Liver (tissue), 9 donors: ENCODE data around the gene PCDHGA5. TPM values are rescaled to one million over a fixed set of nuclear protein-coding genes. Genes with fewer than 3 reads are reported as not detected.
A peak's percentile ranks its signal among the peaks of the same experiment; 100 is the strongest.
"Not testable (repeated sequence)": the region's sequence is repeated elsewhere in the genome, so short reads cannot be mapped to it uniquely, and the experiment has no call there.

Source experiments
- DNase-seq: peaks from one replicate; pipeline ENCODE4 v3.0.0-alpha.2; 2017; ENCODE audit warnings: low spot score
- H3K27ac ChIP-seq, 2 donors: one replicate each; pipeline ENCODE4 v1.7.0; 2013; ENCODE audit warnings: inconsistent platforms in 2 of 2, low read length in 2 of 2, control low read depth in 1 of 2, low read depth in 1 of 2, mild to moderate bottlenecking in 1 of 2
- H3K27me3 ChIP-seq, 4 donors: one replicate each; pipeline versions ENCODE4 v1.6.1 to v1.7.0; 2013; ENCODE audit warnings: low read length in 3 of 4, inconsistent platforms in 1 of 4, mild to moderate bottlenecking in 1 of 4, moderate library complexity in 1 of 4; ENCODE audit not compliant: control insufficient read depth in 4 of 4, insufficient read depth in 4 of 4
- H3K36me3 ChIP-seq, 4 donors: one replicate each; pipeline versions ENCODE4 v1.6.1 to v1.7.0; 2013; ENCODE audit warnings: low read length in 3 of 4, mild to moderate bottlenecking in 3 of 4, low read depth in 1 of 4, moderate library complexity in 1 of 4; ENCODE audit not compliant: control insufficient read depth in 4 of 4, insufficient read depth in 3 of 4
- H3K4me1 ChIP-seq, 4 donors: one replicate each; pipeline versions ENCODE4 v1.6.1 to v1.7.0; 2013; ENCODE audit warnings: low read length in 3 of 4, mild to moderate bottlenecking in 3 of 4, moderate library complexity in 1 of 4; ENCODE audit not compliant: control insufficient read depth in 4 of 4, insufficient read depth in 4 of 4
- H3K4me3 ChIP-seq, 3 donors: one replicate each; pipeline versions ENCODE4 v1.6.1 to v1.7.0; 2013; ENCODE audit warnings: low read length in 3 of 3, control low read depth in 1 of 3, low read depth in 1 of 3, mild to moderate bottlenecking in 1 of 3
- H3K9ac ChIP-seq, 2 donors: one replicate each; pipeline ENCODE4 v1.7.0; 2013; ENCODE audit warnings: low read length in 2 of 2, mild to moderate bottlenecking in 2 of 2, moderate library complexity in 2 of 2, control low read depth in 1 of 2, low read depth in 1 of 2
- H3K9me3 ChIP-seq, 4 donors: one replicate each; pipeline versions ENCODE4 v1.6.1 to v1.7.0; 2013; ENCODE audit warnings: low read length in 3 of 4; ENCODE audit not compliant: control insufficient read depth in 4 of 4
- CTCF ChIP-seq: fragments of 150-350 bp; IDR thresholded peaks from 2 replicates; pipeline ENCODE4 v1.5.1; 2017; ENCODE audit warnings: improper control_type of control experiment, low read depth, low read length; ENCODE audit not compliant: missing input control
- EGR1 ChIP-seq, 2 donors: IDR thresholded peaks; 2 replicates each; pipeline ENCODE4 v1.6.1; 2016 to 2018; ENCODE audit warnings: antibody characterized with exemption in 2 of 2, low read depth in 2 of 2
- FOXA1 ChIP-seq: IDR thresholded peaks from 2 replicates; pipeline ENCODE4 v1.6.1; 2016; ENCODE audit warnings: antibody characterized with exemption
- FOXA2 ChIP-seq: IDR thresholded peaks from 2 replicates; pipeline ENCODE4 v1.6.1; 2016; ENCODE audit warnings: antibody characterized with exemption
- GABPA ChIP-seq, 2 donors: IDR thresholded peaks in 1 of 2; conservative IDR thresholded peaks in 1 of 2; 2 replicates each; pipeline ENCODE4 v1.6.1; 2016; ENCODE audit warnings: antibody characterized with exemption in 2 of 2, mild to moderate bottlenecking in 1 of 2, moderate library complexity in 1 of 2
- HNF4G ChIP-seq: IDR thresholded peaks from 2 replicates; pipeline ENCODE4 v1.6.1; 2016; ENCODE audit warnings: antibody characterized with exemption
- JUND ChIP-seq, 2 donors: IDR thresholded peaks; 2 replicates each; pipeline ENCODE4 v1.6.1; 2016; ENCODE audit warnings: antibody characterized with exemption in 2 of 2
- NR2F2 ChIP-seq: IDR thresholded peaks from 2 replicates; pipeline ENCODE4 v1.6.1; 2016; ENCODE audit warnings: antibody characterized with exemption
- RAD21 ChIP-seq, 2 donors: IDR thresholded peaks; 2 replicates each; pipeline ENCODE4 v1.6.1; 2016; ENCODE audit warnings: antibody characterized with exemption in 2 of 2, mild to moderate bottlenecking in 2 of 2
- REST ChIP-seq: IDR thresholded peaks from 2 replicates; pipeline ENCODE4 v1.6.1; 2016; ENCODE audit warnings: antibody characterized with exemption, mild to moderate bottlenecking
- SP1 ChIP-seq: IDR thresholded peaks from 2 replicates; pipeline ENCODE4 v1.6.1; 2018; ENCODE audit warnings: antibody characterized with exemption, mild to moderate bottlenecking
- TAF1 ChIP-seq: conservative IDR thresholded peaks from 2 replicates; pipeline ENCODE4 v1.6.1; 2016; ENCODE audit warnings: antibody characterized with exemption, mild to moderate bottlenecking
- YY1 ChIP-seq: IDR thresholded peaks from 2 replicates; pipeline ENCODE4 v1.6.1; 2016; ENCODE audit warnings: antibody characterized with exemption, mild to moderate bottlenecking
- ZBTB33 ChIP-seq: IDR thresholded peaks from 2 replicates; pipeline ENCODE4 v1.6.1; 2016; ENCODE audit warnings: antibody characterized with exemption
- WGBS: extraction: QIAGEN DNeasy Blood & Tissue Kit; methylation state at CpG from one replicate; pipeline ENCODE4 v1.1.7; 2013; 5-methylcytosine and 5-hydroxymethylcytosine counted together
- polyA plus RNA-seq, 2 donors: library from polyadenylated mRNA; stranded (reverse) in 1 of 2; unstranded in 1 of 2; fragments of 200-250 nt in 1 of 2; fragments of >200 nt in 1 of 2; fragmentation: Nextera tagmentation in 1 of 2; extraction: Ambion mirVana in 1 of 2; gene quantifications; one replicate each; pipeline versions ENCODE4 v1.2.1 to v1.2.3, GENCODE V29; 2013 to 2015
- total RNA-seq, 2 donors: library from RNA; depleted of rRNA; stranded (reverse); fragments of >200 nt; gene quantifications; one replicate each; pipeline ENCODE4 v1.2.3, GENCODE V29; 2014
- donor health status: healthy.
- donor health status: healthy.
- donor health status: healthy.
- donor health status: healthy.
- donor health status: healthy.

Gene PCDHGA5
- total and polyA plus RNA-seq, 4 donors, result 0.04 to 0.50 (median 0.09) TPM

- Histone ChIP-seq H3K4me3 (peak overlapping the region in 1 of 3 donors; percentile 41), H3K27me3 (peaks cover 0 to 5% (median 0%) of the 10 kb centered on the region in 4 donors), H3K36me3 (no peaks in the 10 kb centered on the region), H3K9ac (no peak overlapping the region), H3K27ac (no peak overlapping the region), H3K4me1 (no peaks in the 10 kb centered on the region), H3K9me3 (peaks cover 37 to 78% (median 56%) of the 10 kb centered on the region in 4 donors)
- no peak for TF ChIP-seq SP1
- TF ChIP-seq ZBTB33, result no peak
- TF ChIP-seq RAD21 (IDR thresholded peaks at IDR 0.05), result no peak
- TF ChIP-seq FOXA2, result no peak
- no peak for TF ChIP-seq GABPA (IDR thresholded peaks at IDR 0.05 in 1 of 2, conservative IDR thresholded peaks at IDR 0.05 in 1 of 2)
- no peak for TF ChIP-seq TAF1
- TF ChIP-seq CTCF, result no peak
- no peak for TF ChIP-seq JUND (IDR thresholded peaks at IDR 0.05)
- no peak for TF ChIP-seq NR2F2
- no peak for TF ChIP-seq HNF4G
- TF ChIP-seq REST, result no peak
- no peak for TF ChIP-seq YY1
- no peak for TF ChIP-seq FOXA1
- no peak for TF ChIP-seq EGR1 (IDR thresholded peaks at IDR 0.05; ENCODE audit: low read depth in 2 of 2)
- DNase-seq, result no peak
- 46% methylated on average over 14 of the region's 14 CpGs for WGBS
Observed at GRCh38 chr5:141374627-141375026, 10.7 kb downstream of the PCDHGA5 start.

- H3K4me3 ChIP-seq, result peak overlapping the region in 2 of 3 donors; percentile 5 to 41
- not testable (repeated sequence) for DNase-seq, H3K27me3 ChIP-seq, H3K27ac ChIP-seq, H3K36me3 ChIP-seq, H3K9ac ChIP-seq, H3K4me1 ChIP-seq
- peaks cover 34 to 75% (median 51%) of the 10 kb centered on the region in 4 donors for H3K9me3 ChIP-seq
- 47% methylated on average over 43 of the region's 48 CpGs for WGBS
Observed at GRCh38 chr5:141375444-141376155, 11.6 kb downstream of the PCDHGA5 start.
